Stimulated activated CD4-positive, alpha-beta T cell treated with anti-CD3 and anti-CD28 coated beads, Interleukin-12 subunit alpha, Interleukin-12 subunit beta, amount 100 ng/mL, for 4 hours (primary cell): ENCODE results near the gene PSEN2.
"Not testable (repeated sequence)": the region's sequence is repeated elsewhere in the genome, so short reads cannot be mapped to it uniquely, and the experiment has no call there.

Experiments used
- DNase-seq: peaks from one replicate; pipeline ENCODE4 v3.0.0-alpha.2; 2020

The PSEN2 gene

GRCh38 chr1:226920446-226920894 lies 50.1 kb downstream of the PSEN2 start:
- no peak for DNase-seq

GRCh38 chr1:226921504-226921903 lies 51.1 kb downstream of the PSEN2 start:
- DNase-seq = no peak

GRCh38 chr1:226929260-226930111 lies 59.1 kb downstream of the PSEN2 start:
- not testable (repeated sequence) for DNase-seq

GRCh38 chr1:226934483-226935237 lies 64.2 kb downstream of the PSEN2 start:
- no peak for DNase-seq

- DNase-seq = no peak
Observed at GRCh38 chr1:226937940-226938725, 67.7 kb downstream of the PSEN2 start.

- DNase-seq = no peak
Observed at GRCh38 chr1:226938903-226939437, 68.6 kb downstream of the PSEN2 start.

GRCh38 chr1:226939438-226940028 lies 69.1 kb downstream of the PSEN2 start:
- peak; percentile 52 for DNase-seq

GRCh38 chr1:226940029-226940805 lies 69.8 kb downstream of the PSEN2 start, which contains the start of gene COQ8A:
Gene COQ8A, plus strand, starts transcription at chr1:226940294. Its CDS starts 21,092 bp downstream, at chr1:226961386.
- peak; percentile 98 for DNase-seq

- DNase-seq = no peak
Observed at GRCh38 chr1:226940806-226941067, 70.3 kb downstream of the PSEN2 start.

- no peak for DNase-seq
Observed at GRCh38 chr1:226942392-226942791, 72.0 kb downstream of the PSEN2 start.

- no peak for DNase-seq
Observed at GRCh38 chr1:226943156-226943555, 72.7 kb downstream of the PSEN2 start.

- DNase-seq = no peak
Observed at GRCh38 chr1:226943927-226944326, 73.5 kb downstream of the PSEN2 start.

GRCh38 chr1:226945106-226945857 lies 74.9 kb downstream of the PSEN2 start:
- no peak for DNase-seq
